IMR-90 (cell line): ENCODE measurements around the gene POLD3. TPM values are rescaled to one million over a fixed set of nuclear protein-coding genes. Genes with fewer than 3 reads are reported as not detected.

Source experiments
- ATAC-seq: fragments of 200-7000 bp; cut with Tn5 transposase; 2 replicates; pipeline ENCODE4 v1.9.1; 2020; ENCODE audit warnings: low read depth, mild to moderate bottlenecking, moderate library complexity
- BruUV-seq: library from RNA; stranded (reverse); fragments of 400-500 nt; replicated peaks from 2 replicates; lab custom pipeline; 2021; lab: Mats Ljungman, UMichigan
- CTCF ChIA-PET: fragments of 300-600 bp; formaldehyde crosslinking; extraction: SDS; loops from one replicate; lab custom pipeline; 2021; ENCODE audit warnings: antibody characterized with exemption; lab: Yijun Ruan, JAX
- POLR2A ChIA-PET: fragments of 300-600 bp; sonication (Branson Sonifier 250); formaldehyde crosslinking; loops from one replicate; lab custom pipeline; 2022; ENCODE audit warnings: antibody characterized with exemption; ENCODE audit not compliant: unreplicated experiment; lab: Charles Lee
- DNase-seq: peaks from one replicate; pipeline ENCODE4 v3.0.0; 2013
- H2AFZ ChIP-seq: replicated peaks from 2 replicates; pipeline ENCODE3; 2013; ENCODE audit warnings: low read length, mild to moderate bottlenecking; ENCODE audit not compliant: poor library complexity
- H2AK5ac ChIP-seq: 2 replicates; pipeline ENCODE4 v1.6.1; 2013; ENCODE audit warnings: low read depth, low read length, inconsistent platforms
- H2AK9ac ChIP-seq: replicated peaks from 2 replicates; pipeline ENCODE3; 2013; ENCODE audit warnings: mild to moderate bottlenecking, low read depth, low read length, moderate library complexity; ENCODE audit not compliant: poor library complexity
- H2BK120ac ChIP-seq: 2 replicates; pipeline ENCODE4 v1.6.1; 2013; ENCODE audit warnings: low read depth, low read length, inconsistent platforms
- H2BK15ac ChIP-seq: 3 replicates; pipeline ENCODE4 v1.6.1; 2013; ENCODE audit warnings: low read depth, low read length, inconsistent platforms
- H2BK20ac ChIP-seq: 2 replicates; pipeline ENCODE4 v1.6.1; 2013; ENCODE audit warnings: low read depth, mild to moderate bottlenecking, inconsistent platforms, low read length, moderate library complexity
- H2BK5ac ChIP-seq: 2 replicates; pipeline ENCODE4 v1.6.1; 2013; ENCODE audit warnings: mild to moderate bottlenecking, low read depth, low read length, inconsistent platforms; ENCODE audit not compliant: poor library complexity, severe bottlenecking
- H3K14ac ChIP-seq: replicated peaks from 2 replicates; pipeline ENCODE4 v1.6.1; 2013; ENCODE audit warnings: low read depth, low read length, inconsistent platforms
- H3K18ac ChIP-seq: 2 replicates; pipeline ENCODE4 v1.6.1; 2013; ENCODE audit warnings: low read depth, low read length, control low read depth
- H3K23ac ChIP-seq: 2 replicates; pipeline ENCODE4 v1.6.1; 2013; ENCODE audit warnings: low read depth, low read length, inconsistent platforms
- H3K27ac ChIP-seq: 2 replicates; pipeline ENCODE4 v1.5.1; 2013; ENCODE audit warnings: mild to moderate bottlenecking, control low read depth, low read length; ENCODE audit not compliant: insufficient read depth
- H3K27me3 ChIP-seq: 2 replicates; pipeline ENCODE4 v1.6.1; 2013; ENCODE audit warnings: low read length; ENCODE audit not compliant: control insufficient read depth, insufficient read depth
- H3K36me3 ChIP-seq: 2 replicates; pipeline ENCODE4 v1.6.1; 2013; ENCODE audit warnings: low read length, mixed read lengths; ENCODE audit not compliant: control insufficient read depth, insufficient read depth
- H3K4ac ChIP-seq: 2 replicates; pipeline ENCODE4 v1.6.1; 2013; ENCODE audit warnings: low read depth, low read length, inconsistent platforms
- H3K4me1 ChIP-seq: 2 replicates; pipeline ENCODE4 v1.6.1; 2013; ENCODE audit warnings: low read length, mixed read lengths; ENCODE audit not compliant: control insufficient read depth, insufficient read depth
- H3K4me2 ChIP-seq: 2 replicates; pipeline ENCODE4 v1.6.1; 2013; ENCODE audit warnings: low read depth, mild to moderate bottlenecking, control low read depth, low read length, moderate library complexity
- H3K4me3 ChIP-seq: 2 replicates; pipeline ENCODE4 v1.5.1; 2013; ENCODE audit warnings: low read depth, mild to moderate bottlenecking, control low read depth, low read length, moderate library complexity; ENCODE audit not compliant: insufficient read depth
- H3K56ac ChIP-seq: 2 replicates; pipeline ENCODE4 v1.6.1; 2013; ENCODE audit warnings: low read length, inconsistent platforms; ENCODE audit not compliant: insufficient read depth; ENCODE audit errors: extremely low read depth
- H3K79me1 ChIP-seq, 2 experiments: 2 replicates each; pipeline ENCODE4 v1.6.1; 2013; ENCODE audit warnings: low read length in 2 of 2, inconsistent platforms in 1 of 2, low read depth in 1 of 2
- H3K9ac ChIP-seq: 2 replicates; pipeline ENCODE4 v1.6.1; 2013; ENCODE audit warnings: low read depth, low read length, control low read depth
- H3K9me1 ChIP-seq: 2 replicates; pipeline ENCODE4 v1.6.1; 2013; ENCODE audit warnings: low read length, inconsistent platforms; ENCODE audit not compliant: insufficient read depth
- H3K9me3 ChIP-seq: 2 replicates; pipeline ENCODE4 v1.6.1; 2013; ENCODE audit warnings: low read length; ENCODE audit not compliant: control insufficient read depth, insufficient read depth
- H4K20me1 ChIP-seq: 2 replicates; pipeline ENCODE4 v1.6.1; 2013; ENCODE audit warnings: low read length, inconsistent platforms; ENCODE audit not compliant: insufficient read depth
- H4K5ac ChIP-seq: 2 replicates; pipeline ENCODE4 v1.6.1; 2013; ENCODE audit warnings: mild to moderate bottlenecking, low read depth, low read length, control low read depth
- H4K8ac ChIP-seq, 2 experiments: 2 replicates each; pipeline ENCODE4 v1.6.1; 2013; ENCODE audit warnings: low read depth in 2 of 2, low read length in 2 of 2, control low read depth in 1 of 2, inconsistent platforms in 1 of 2
- H4K91ac ChIP-seq: 2 replicates; pipeline ENCODE4 v1.6.1; 2013; ENCODE audit warnings: low read depth, low read length, inconsistent platforms; ENCODE audit not compliant: insufficient read depth
- CEBPB ChIP-seq: IDR thresholded peaks from 2 replicates; pipeline ENCODE4 v1.6.1; 2012; ENCODE audit warnings: low read depth, low read length, improper control_type of control experiment
- CHD1 ChIP-seq: IDR thresholded peaks from 2 replicates; pipeline ENCODE4 v1.6.1; 2012; ENCODE audit warnings: low read depth, low read length, improper control_type of control experiment
- CTCF ChIP-seq: conservative IDR thresholded peaks from 2 replicates; pipeline ENCODE4 v1.5.1; 2012; ENCODE audit warnings: mild to moderate bottlenecking, low read depth, low read length, improper control_type of control experiment
- FOS ChIP-seq: fragments of 150-350 bp; IDR thresholded peaks from 2 replicates; pipeline ENCODE4 v1.6.1; 2016; ENCODE audit warnings: low read depth, low read length
- MAFK ChIP-seq: IDR thresholded peaks from 2 replicates; pipeline ENCODE4 v1.6.1; 2012; ENCODE audit warnings: low read depth, low read length, improper control_type of control experiment
- MAZ ChIP-seq: IDR thresholded peaks from 2 replicates; pipeline ENCODE4 v1.6.1; 2012; ENCODE audit warnings: low read depth, mild to moderate bottlenecking, low read length, improper control_type of control experiment, moderate library complexity, borderline replicate concordance
- MXI1 ChIP-seq: IDR thresholded peaks from 2 replicates; pipeline ENCODE4 v1.6.1; 2012; ENCODE audit warnings: low read depth, mild to moderate bottlenecking, low read length, moderate library complexity, borderline replicate concordance
- POLR2A ChIP-seq: IDR thresholded peaks from 2 replicates; pipeline ENCODE4 v1.6.1; 2012; ENCODE audit warnings: mild to moderate bottlenecking, low read depth, low read length
- RAD21 ChIP-seq: IDR thresholded peaks from 2 replicates; pipeline ENCODE4 v1.6.1; 2012; ENCODE audit warnings: low read length, improper control_type of control experiment
- RFX5 ChIP-seq: IDR thresholded peaks from 2 replicates; pipeline ENCODE4 v1.8.0; 2012; ENCODE audit warnings: low read depth, mild to moderate bottlenecking, low read length, moderate library complexity
- SMC3 ChIP-seq: fragments of 150-350 bp; IDR thresholded peaks from 2 replicates; pipeline ENCODE4 v1.6.1; 2016; ENCODE audit warnings: low read depth, mild to moderate bottlenecking, antibody characterized with exemption, low read length, moderate library complexity
- USF2 ChIP-seq: fragments of 150-350 bp; IDR thresholded peaks from 2 replicates; pipeline ENCODE4 v1.6.1; 2017; ENCODE audit warnings: mild to moderate bottlenecking, antibody characterized with exemption, low read length, low read depth
- WGBS, 2 experiments: methylation state at CpG; one replicate each; pipeline versions ENCODE4 v1.1.5 to v1.1.7; 2013; ENCODE audit warnings: missing lambda C conversion rate in 2 of 2; ENCODE audit not compliant: insufficient read length in 1 of 2; ENCODE audit errors: extremely low coverage in 2 of 2; 5-methylcytosine and 5-hydroxymethylcytosine counted together
- dilution Hi-C: fragments of 300-500 bp; cut with HindIII; formaldehyde crosslinking; loops from one replicate; pipeline ENCODE4 v1.14.3; 2018; ENCODE audit warnings: low sequenced_read_pairs; ENCODE audit not compliant: unreplicated experiment
- in situ Hi-C: fragments of 300-500 bp; cut with MboI; formaldehyde crosslinking; loops from 3 replicates; pipeline ENCODE4 v1.14.3; 2019; ENCODE audit warnings: low sequenced_read_pairs, inconsistent platforms, mixed read lengths
- intact Hi-C: fragments of 100-400 bp; cut with micrococcal nuclease; formaldehyde crosslinking; loops from 2 replicates; pipeline ENCODE4 v1.10.0; 2022
- polyA plus RNA-seq, 3 experiments: library from polyadenylated mRNA; depleted of rRNA; stranded (reverse); fragments of >200 nt; gene quantifications; 2 replicates each; pipeline ENCODE4 v1.2.3, GENCODE V29; 2012; ENCODE audit warnings: low replicate concordance in 1 of 3
- total RNA-seq: library from RNA; depleted of rRNA; stranded (reverse); fragments of >200 nt; gene quantifications from 2 replicates; pipeline ENCODE4 v1.2.3, GENCODE V29; 2012
- TF ChIP-seq, protein P1 (sequence below): fragments of 150-350 bp; IDR thresholded peaks from 2 replicates; pipeline ENCODE4 v1.6.1; 2016; ENCODE audit warnings: low read depth, mild to moderate bottlenecking, low read length, moderate library complexity, borderline replicate concordance

POLD3 gene
- total and polyA plus RNA-seq, 2 of the 4 experiments (the other 2 are of a cell fraction) = 9.1 to 9.2 TPM

DNA sequence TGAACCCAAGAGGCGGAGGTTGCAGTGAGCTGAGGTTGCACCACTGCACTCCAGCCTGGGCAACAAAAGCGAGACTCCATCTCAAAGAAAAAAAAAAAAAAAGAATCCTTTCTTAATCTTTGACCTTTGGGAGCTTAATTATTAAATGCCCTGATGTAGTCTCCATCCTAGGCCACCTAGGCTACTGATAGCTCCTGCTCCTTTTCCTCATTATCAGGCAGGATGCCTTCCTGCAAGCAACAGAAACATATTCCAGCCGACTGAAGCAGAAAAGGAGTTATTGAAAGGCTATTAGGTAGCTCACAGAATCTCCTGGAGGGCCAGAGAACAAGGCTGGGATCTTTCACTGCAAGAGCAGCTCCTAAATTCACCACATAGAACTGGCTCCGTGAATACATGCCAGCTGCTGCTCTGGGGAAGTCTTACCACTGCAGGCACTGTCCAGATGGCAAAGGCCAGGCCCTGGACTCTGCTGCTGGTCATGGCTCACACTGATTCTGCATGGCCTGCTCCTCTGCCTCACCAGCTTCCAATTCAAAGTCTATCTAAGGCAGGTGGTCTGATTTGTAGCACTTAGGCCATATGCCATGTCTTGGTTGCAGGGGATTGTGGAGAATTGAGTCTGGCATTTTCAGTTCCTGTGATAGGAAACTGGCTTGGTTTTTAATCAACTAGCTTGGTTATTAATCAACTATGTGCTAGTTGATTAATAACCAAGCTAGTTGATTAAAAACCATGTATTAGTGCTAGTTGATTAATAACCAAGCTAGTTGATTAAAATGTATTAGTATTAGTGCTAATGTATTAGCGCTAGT, 26.0 kb upstream of the POLD3 start (continued):
- TF ChIP-seq MAFK = no peak

GRCh38 chr11:74568028-74568427, 24.4 kb upstream of the POLD3 start:
- Histone ChIP-seq H3K9me3 (no peaks in the 10 kb centered on the region), H3K36me3 (no peaks in the 10 kb centered on the region), H3K27me3 (peaks cover 18% of the 10 kb centered on the region), H2BK15ac (no peak overlapping the region), H3K18ac (no peak overlapping the region), H3K79me1 (no peaks in the 10 kb centered on the region), H4K20me1 (no peaks in the 10 kb centered on the region), H3K9ac (no peak overlapping the region), H2AK5ac (no peak overlapping the region), H3K14ac (no peak overlapping the region), H3K4me3 (no peak overlapping the region), H2BK20ac (no peak overlapping the region), H2BK5ac (no peak overlapping the region), H3K56ac (no peak overlapping the region), H3K27ac (no peak overlapping the region), H3K4me1 (no peaks in the 10 kb centered on the region), H4K8ac (no peak overlapping the region), H2AFZ (no peak overlapping the region), H4K91ac (no peak overlapping the region), H4K5ac (no peak overlapping the region), H3K9me1 (no peaks in the 10 kb centered on the region), H2AK9ac (no peak overlapping the region), H3K4me2 (no peak overlapping the region), H3K4ac (no peak overlapping the region), H2BK120ac (no peak overlapping the region), H3K23ac (no peak overlapping the region)
- BruUV-seq = no TSS peak
- POLR2A ChIA-PET = no interaction called here
- no peak for DNase-seq
- CTCF ChIA-PET = interaction anchor here (3.2 kb wide), 1 partner anchor 115 kb away, joined by 21 read pairs; no protein-coding TSS in a partner anchor
- ATAC-seq = no peak
- intact Hi-C loops = no loop called here
- dilution Hi-C loops = no loop called here
- WGBS, 2 experiments = no CpG with 5 or more reads among the region's 1 CpG
- in situ Hi-C loops = no loop called here
- no peak for TF ChIP-seq SMC3
- TF ChIP-seq CHD1 = no peak
- no peak for TF ChIP-seq FOS
- TF ChIP-seq MAFK = no peak
- no peak for TF ChIP-seq CEBPB
- no peak for TF ChIP-seq USF2
- TF ChIP-seq CTCF = no peak
- TF ChIP-seq MXI1 = no peak
- no peak for TF ChIP-seq RFX5
- TF ChIP-seq RAD21 = no peak
- TF ChIP-seq POLR2A = no peak
- no peak for TF ChIP-seq MAZ
- TF ChIP-seq, protein P1, sequence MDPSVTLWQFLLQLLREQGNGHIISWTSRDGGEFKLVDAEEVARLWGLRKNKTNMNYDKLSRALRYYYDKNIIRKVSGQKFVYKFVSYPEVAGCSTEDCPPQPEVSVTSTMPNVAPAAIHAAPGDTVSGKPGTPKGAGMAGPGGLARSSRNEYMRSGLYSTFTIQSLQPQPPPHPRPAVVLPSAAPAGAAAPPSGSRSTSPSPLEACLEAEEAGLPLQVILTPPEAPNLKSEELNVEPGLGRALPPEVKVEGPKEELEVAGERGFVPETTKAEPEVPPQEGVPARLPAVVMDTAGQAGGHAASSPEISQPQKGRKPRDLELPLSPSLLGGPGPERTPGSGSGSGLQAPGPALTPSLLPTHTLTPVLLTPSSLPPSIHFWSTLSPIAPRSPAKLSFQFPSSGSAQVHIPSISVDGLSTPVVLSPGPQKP = no peak
